Stimulated activated CD8-positive, alpha-beta memory T cell treated with anti-CD3 and anti-CD28 coated beads, Interleukin-4, amount 100 ng/mL, for 48 hours (primary cell): Measurements from ENCODE around the gene GMEB1.
A peak's percentile ranks its signal among the peaks of the same experiment; 100 is the strongest.
"Not testable (repeated sequence)": the region's sequence is repeated elsewhere in the genome, so short reads cannot be mapped to it uniquely, and the experiment has no call there.

Source experiments
- DNase-seq: peaks from one replicate; pipeline ENCODE4 v3.0.0-alpha.2; 2020

GMEB1 gene

GRCh38 chr1:28672971-28673370 lies 4.4 kb downstream of the GMEB1 start:
- not testable (repeated sequence) for DNase-seq

GRCh38 chr1:28675924-28676257 lies 7.3 kb downstream of the GMEB1 start:
- no peak for DNase-seq

GRCh38 chr1:28680151-28680550 lies 11.6 kb downstream of the GMEB1 start:
- DNase-seq = no peak

GRCh38 chr1:28682840-28683239 lies 14.3 kb downstream of the GMEB1 start:
- no peak for DNase-seq

GRCh38 chr1:28684937-28685336 lies 16.4 kb downstream of the GMEB1 start:
- no peak for DNase-seq

- DNase-seq = not testable (repeated sequence)
Measured at GRCh38 chr1:28691627-28692026, 23.0 kb downstream of the GMEB1 start.

- no peak for DNase-seq
Measured at GRCh38 chr1:28703629-28704028, 35.0 kb downstream of the GMEB1 start.

GRCh38 chr1:28716336-28716735 lies 47.8 kb downstream of the GMEB1 start:
- no peak for DNase-seq

GRCh38 chr1:28718166-28718565 lies 49.6 kb downstream of the GMEB1 start:
- no peak for DNase-seq

GRCh38 chr1:28718586-28719331 lies 50.2 kb downstream of the GMEB1 start:
- DNase-seq = no peak

- no peak for DNase-seq
Measured at GRCh38 chr1:28719332-28719619, 50.7 kb downstream of the GMEB1 start.

- DNase-seq = no peak
Measured at GRCh38 chr1:28720376-28720775, 51.8 kb downstream of the GMEB1 start.

- DNase-seq = not testable (repeated sequence)
Measured at GRCh38 chr1:28721927-28722326, 53.3 kb downstream of the GMEB1 start.

- DNase-seq = not testable (repeated sequence)
Measured at GRCh38 chr1:28725365-28725764, 56.8 kb downstream of the GMEB1 start.

GRCh38 chr1:28735961-28736449 lies 67.4 kb downstream of the GMEB1 start:
- DNase-seq = no peak

GRCh38 chr1:28736450-28737306 lies 68.1 kb downstream of the GMEB1 start, which contains the start of gene YTHDF2:
YTHDF2 (plus strand) TSS chr1:28736940; CDS start chr1:28737121, 181 bp downstream.
- peak; percentile 99 for DNase-seq

GRCh38 chr1:28737307-28738132 lies 68.9 kb downstream of the GMEB1 start:
- peak; percentile 67 for DNase-seq

GRCh38 chr1:28740118-28740517 lies 71.5 kb downstream of the GMEB1 start:
- no peak for DNase-seq

GRCh38 chr1:28744184-28744583 lies 75.6 kb downstream of the GMEB1 start:
- DNase-seq = no peak

GRCh38 chr1:28745653-28746173 lies 77.1 kb downstream of the GMEB1 start:
- no peak for DNase-seq

GRCh38 chr1:28750330-28750729 lies 81.7 kb downstream of the GMEB1 start:
- DNase-seq = no peak

- DNase-seq = not testable (repeated sequence)
Measured at GRCh38 chr1:28750771-28751294, 82.2 kb downstream of the GMEB1 start.
